Measurements from ENCODE around the gene TPGS1.
A peak's percentile ranks its signal among the peaks of the same experiment; 100 is the strongest.

DNA sequence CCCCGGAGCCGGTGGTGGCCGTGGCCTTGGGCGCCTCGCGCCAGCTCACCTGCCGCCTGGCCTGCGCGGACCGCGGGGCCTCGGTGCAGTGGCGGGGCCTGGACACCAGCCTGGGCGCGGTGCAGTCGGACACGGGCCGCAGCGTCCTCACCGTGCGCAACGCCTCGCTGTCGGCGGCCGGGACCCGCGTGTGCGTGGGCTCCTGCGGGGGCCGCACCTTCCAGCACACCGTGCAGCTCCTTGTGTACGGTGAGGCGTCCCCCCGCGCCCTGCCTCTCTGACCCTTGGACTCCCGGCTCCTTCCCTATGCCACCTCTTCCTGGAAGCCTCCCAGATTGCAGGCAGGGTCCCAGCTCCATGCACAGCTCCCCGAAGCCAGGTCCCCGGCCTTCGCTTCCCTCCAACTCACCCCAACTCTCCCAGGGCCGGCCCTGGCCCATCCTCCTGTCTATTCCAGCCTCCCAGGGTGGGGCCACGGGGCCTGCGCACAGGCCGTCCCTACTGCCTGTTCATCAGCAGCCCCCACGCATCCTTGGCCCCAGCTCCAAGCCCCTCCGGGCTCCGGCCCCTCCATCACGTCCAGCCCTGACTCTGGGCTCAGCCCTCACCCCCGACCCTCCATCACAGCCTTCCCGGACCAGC is 9.3 kb upstream of the TPGS1 start:
- TF ChIP-seq, protein P1, sequence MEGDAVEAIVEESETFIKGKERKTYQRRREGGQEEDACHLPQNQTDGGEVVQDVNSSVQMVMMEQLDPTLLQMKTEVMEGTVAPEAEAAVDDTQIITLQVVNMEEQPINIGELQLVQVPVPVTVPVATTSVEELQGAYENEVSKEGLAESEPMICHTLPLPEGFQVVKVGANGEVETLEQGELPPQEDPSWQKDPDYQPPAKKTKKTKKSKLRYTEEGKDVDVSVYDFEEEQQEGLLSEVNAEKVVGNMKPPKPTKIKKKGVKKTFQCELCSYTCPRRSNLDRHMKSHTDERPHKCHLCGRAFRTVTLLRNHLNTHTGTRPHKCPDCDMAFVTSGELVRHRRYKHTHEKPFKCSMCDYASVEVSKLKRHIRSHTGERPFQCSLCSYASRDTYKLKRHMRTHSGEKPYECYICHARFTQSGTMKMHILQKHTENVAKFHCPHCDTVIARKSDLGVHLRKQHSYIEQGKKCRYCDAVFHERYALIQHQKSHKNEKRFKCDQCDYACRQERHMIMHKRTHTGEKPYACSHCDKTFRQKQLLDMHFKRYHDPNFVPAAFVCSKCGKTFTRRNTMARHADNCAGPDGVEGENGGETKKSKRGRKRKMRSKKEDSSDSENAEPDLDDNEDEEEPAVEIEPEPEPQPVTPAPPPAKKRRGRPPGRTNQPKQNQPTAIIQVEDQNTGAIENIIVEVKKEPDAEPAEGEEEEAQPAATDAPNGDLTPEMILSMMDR (IDR thresholded peaks at IDR 0.05; ENCODE audit: extremely low read depth in 1 of 2, insufficient read depth in 1 of 2, low read depth in 1 of 2, low read length in 2 of 2): no peak
- TF ChIP-seq POLR2A (IDR thresholded peaks at IDR 0.05; ENCODE audit: low read depth, low read length): no peak
- TF ChIP-seq EZH2 (IDR thresholded peaks at IDR 0.05; ENCODE audit: borderline replicate concordance, low read depth, low read length, severe bottlenecking): peak; percentile 98

All from endothelial cell of umbilical vein (primary cell).